HEK293T (cell line): ENCODE data around the gene ACHE.

Experiments
- BHLHE40 ChIP-seq: fragments of 450-650 bp; IDR thresholded peaks from 2 replicates; pipeline ENCODE4 v1.6.1; 2016; ENCODE audit warnings: mild to moderate bottlenecking, moderate library complexity, borderline replicate concordance
- ELF4 ChIP-seq: fragments of 450-650 bp; IDR thresholded peaks from 2 replicates; pipeline ENCODE4 v1.6.1; 2017; ENCODE audit warnings: antibody characterized with exemption
- FOXA1 ChIP-seq: fragments of 450-650 bp; IDR thresholded peaks from 2 replicates; pipeline ENCODE4 v1.6.1; 2016; ENCODE audit warnings: mild to moderate bottlenecking
- FOXK2 ChIP-seq: fragments of 450-650 bp; IDR thresholded peaks from 2 replicates; pipeline ENCODE4 v1.6.1; 2016; ENCODE audit warnings: mild to moderate bottlenecking
- L3MBTL2 ChIP-seq: fragments of 450-650 bp; conservative IDR thresholded peaks from 2 replicates; pipeline ENCODE4 v1.6.1; 2016; ENCODE audit warnings: mild to moderate bottlenecking
- SP1 ChIP-seq: fragments of 450-650 bp; IDR thresholded peaks from 2 replicates; pipeline ENCODE4 v1.6.1; 2017
- SUZ12 ChIP-seq: fragments of 450-650 bp; IDR thresholded peaks from 2 replicates; pipeline ENCODE4 v1.6.1; 2016; ENCODE audit warnings: mild to moderate bottlenecking
- TARDBP ChIP-seq: fragments of 450-650 bp; IDR thresholded peaks from 2 replicates; pipeline ENCODE4 v1.6.1; 2016

- TF ChIP-seq ELF4 (no peak), SUZ12 (no peak), L3MBTL2 (no peak), FOXK2 (no peak), BHLHE40 (no peak), FOXA1 (no peak), TARDBP (no peak), SP1 (no peak)
These were observed 1.6 kb downstream of the ACHE start for GRCh38 chr7:100893910-100894721.
